ENCODE results near the gene CARS1.
A peak's percentile ranks its signal among the peaks of the same experiment; 100 is the strongest.

Gene CARS1

DNA sequence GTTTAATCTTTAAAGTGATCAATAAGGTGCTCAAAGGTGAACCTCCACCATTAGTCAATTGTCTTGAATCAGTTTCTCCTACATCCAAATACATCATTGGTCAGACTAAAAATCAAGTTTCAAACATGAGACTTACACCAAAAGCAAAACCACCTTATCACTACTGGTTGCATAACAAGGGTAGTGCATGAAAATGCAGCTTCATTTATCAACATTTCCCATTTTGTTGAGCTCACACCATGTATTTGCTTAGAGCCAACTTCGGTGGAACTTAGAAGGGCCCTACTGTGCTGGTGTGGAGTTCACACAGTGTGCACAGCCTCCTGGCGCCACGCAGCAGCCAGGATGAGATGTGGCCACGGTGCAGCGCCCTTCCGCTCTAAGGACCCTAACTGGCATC, 104.9 kb downstream of the CARS1 start:
- no peak for DNase-seq

DNA sequence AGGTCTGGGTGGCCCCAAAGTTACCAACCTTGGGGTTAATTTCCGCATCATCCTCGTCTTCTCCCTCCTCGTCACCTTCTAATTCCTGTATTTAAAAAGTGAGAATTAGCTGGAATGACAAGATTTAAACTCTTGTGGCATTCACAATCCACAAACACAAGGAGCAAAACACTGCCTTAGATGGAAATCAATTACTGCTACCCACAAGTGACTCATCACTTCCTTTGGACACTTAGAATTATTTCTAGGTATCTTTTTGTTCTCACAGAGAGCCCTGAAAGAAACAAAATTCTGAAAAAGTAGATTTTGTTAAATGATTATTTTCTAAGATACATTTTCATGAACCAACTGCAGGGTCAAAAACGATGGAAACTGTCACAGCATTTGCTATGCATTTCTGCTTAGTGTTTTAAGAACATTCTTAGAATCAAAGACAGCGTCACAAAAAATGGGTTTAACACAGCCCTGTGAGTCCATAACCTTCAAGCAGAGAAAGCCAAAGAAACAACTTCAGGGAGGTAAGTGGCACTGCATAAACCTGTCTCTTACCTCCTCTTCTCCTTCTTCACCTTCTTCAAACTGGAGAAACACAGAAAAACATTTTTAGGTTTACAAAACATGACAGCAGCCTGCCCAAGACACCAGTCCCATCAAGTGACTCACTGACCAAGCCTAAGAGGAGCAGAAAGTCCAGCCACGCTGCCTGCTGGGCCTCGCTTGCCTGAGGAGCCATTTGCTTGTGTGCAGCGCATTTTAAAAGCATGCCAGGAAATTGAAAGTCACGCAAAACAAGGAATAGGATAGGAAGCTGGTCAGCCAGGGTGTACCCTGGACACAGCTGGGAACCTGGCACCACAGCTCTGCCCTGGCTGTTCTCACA, 105.8 kb downstream of the CARS1 start:
- DNase-seq, result peak; percentile 29

Measured in kidney glomerular epithelial cell (primary cell).